ENCODE measurements around the gene DNAJC1. TPM values are rescaled to one million over a fixed set of nuclear protein-coding genes. Genes with fewer than 3 reads are reported as not detected.

DNAJC1 gene
- total RNA-seq, 2 donors from 2014 or later = 28.9 to 56.9 TPM

- no peaks in the 10 kb centered on the region for H3K9me3 ChIP-seq
- H3K4me3 ChIP-seq = no peak overlapping the region
- peaks cover 13% of the 10 kb centered on the region for H3K36me3 ChIP-seq
- H3K27ac ChIP-seq = no peak overlapping the region
- DNase-seq (ENCODE audit: low spot score) = no peak
- no peak for TF ChIP-seq CTCF (IDR thresholded peaks at IDR 0.05)
- peaks cover 0 to 3% of the 10 kb centered on the region in 2 donors for H3K4me1 ChIP-seq
- H3K27me3 ChIP-seq = no peaks in the 10 kb centered on the region
These were observed 249.0 kb downstream of the DNAJC1 start for GRCh38 chr10:21754410-21755011.

GRCh38 chr10:21753497-21754270, 249.8 kb downstream of the DNAJC1 start:
- no peaks in the 10 kb centered on the region for H3K9me3 ChIP-seq
- no peak overlapping the region for H3K4me3 ChIP-seq
- no peaks in the 10 kb centered on the region for H3K27me3 ChIP-seq
- H3K27ac ChIP-seq = no peak overlapping the region
- H3K4me1 ChIP-seq = peaks cover 0 to 3% of the 10 kb centered on the region in 2 donors
- TF ChIP-seq CTCF (IDR thresholded peaks at IDR 0.05) = no peak
- H3K36me3 ChIP-seq = peaks cover 5% of the 10 kb centered on the region
- no peak for DNase-seq (ENCODE audit: low spot score)

GRCh38 chr10:21751341-21752310, 251.9 kb downstream of the DNAJC1 start:
- no peak for DNase-seq (ENCODE audit: low spot score)
- TF ChIP-seq CTCF (IDR thresholded peaks at IDR 0.05) = no peak

GRCh38 chr10:21750424-21750823, 253.1 kb downstream of the DNAJC1 start:
- Histone ChIP-seq H3K27me3 (no peaks in the 10 kb centered on the region), H3K27ac (no peak overlapping the region), H3K9me3 (no peaks in the 10 kb centered on the region), H3K36me3 (no peaks in the 10 kb centered on the region), H3K4me3 (no peak overlapping the region), H3K4me1 (no peaks in the 10 kb centered on the region)
- no peak for TF ChIP-seq CTCF (IDR thresholded peaks at IDR 0.05)
- no peak for DNase-seq (ENCODE audit: low spot score)

More at GRCh38 chr10:21751341-21752310, 251.9 kb downstream of the DNAJC1 start:
- Histone ChIP-seq H3K27me3 (no peaks in the 10 kb centered on the region), H3K4me3 (no peak overlapping the region), H3K9me3 (no peaks in the 10 kb centered on the region), H3K27ac (no peak overlapping the region), H3K36me3 (no peaks in the 10 kb centered on the region), H3K4me1 (no peaks in the 10 kb centered on the region)

GRCh38 chr10:21749788-21750187, 253.7 kb downstream of the DNAJC1 start:
- Histone ChIP-seq H3K36me3 (no peaks in the 10 kb centered on the region), H3K4me3 (no peak overlapping the region), H3K27ac (no peak overlapping the region), H3K4me1 (no peaks in the 10 kb centered on the region), H3K27me3 (no peaks in the 10 kb centered on the region), H3K9me3 (no peaks in the 10 kb centered on the region)
- no peak for DNase-seq (ENCODE audit: low spot score)
- no peak for TF ChIP-seq CTCF (IDR thresholded peaks at IDR 0.05)

All from right atrium auricular region (tissue), 2 donors.